ENCODE results near the gene FGD5. TPM values are rescaled to one million over a fixed set of nuclear protein-coding genes. Genes with fewer than 3 reads are reported as not detected.

Gene FGD5
- polyA plus RNA-seq, 3 donors = 0.03 TPM; not detected in 2

DNA sequence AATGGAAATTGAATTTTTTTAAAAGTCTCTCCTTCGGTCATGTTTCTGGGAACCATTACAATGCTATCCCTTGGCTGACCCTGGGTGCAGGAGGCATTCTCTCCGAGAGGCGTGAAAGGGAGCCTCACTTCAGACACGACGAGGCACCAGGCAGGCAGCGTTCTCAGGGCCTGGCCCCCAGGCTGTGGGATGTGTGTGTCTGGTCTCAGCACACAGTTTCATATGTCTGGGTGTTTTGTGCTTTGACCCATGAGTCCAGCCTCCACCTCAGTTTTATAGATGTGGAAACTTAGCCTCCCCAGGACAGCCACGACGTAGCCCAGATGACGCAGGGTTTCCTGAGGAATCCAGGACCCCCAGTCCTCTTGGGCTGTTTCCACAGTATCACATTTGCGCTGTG lies 34.0 kb downstream of the FGD5 start:
- Histone ChIP-seq H3K9ac (ENCODE audit: insufficient read depth, low read length, poor library complexity, severe bottlenecking) (no peak overlapping the region), H3K4me3 (replicated peaks in 1 of 3; ENCODE audit: low read depth in 2 of 3, low read length in 3 of 3) (no peak overlapping the region), H3K36me3 (replicated peaks in 1 of 2; ENCODE audit: control insufficient read depth in 1 of 2, insufficient read depth in 2 of 2, low read length in 2 of 2) (no peaks in the 10 kb centered on the region), H3K27ac (ENCODE audit: low read depth in 1 of 2, low read length in 2 of 2) (no peak overlapping the region), H4K20me1 (ENCODE audit: insufficient read depth, low read length) (no peaks in the 10 kb centered on the region), H3K4me1 (ENCODE audit: control insufficient read depth in 1 of 2, insufficient read depth in 2 of 2, low read length in 2 of 2) (peaks cover 3 to 5% of the 10 kb centered on the region in 2 donors), H3K9me3 (replicated peaks in 1 of 2; ENCODE audit: control insufficient read depth in 1 of 2, insufficient read depth in 1 of 2, low read length in 2 of 2) (no peaks in the 10 kb centered on the region), H3K4me2 (replicated peaks; ENCODE audit: extremely low read depth, low read length, poor library complexity, severe bottlenecking) (no peak overlapping the region), H3K79me2 (ENCODE audit: insufficient read depth, low read length) (no peaks in the 10 kb centered on the region), H3K27me3 (ENCODE audit: control insufficient read depth in 2 of 2, insufficient read depth in 2 of 2, low read length in 2 of 2) (no peaks in the 10 kb centered on the region), H2AFZ (ENCODE audit: insufficient read depth, low read depth, low read length, poor library complexity, severe bottlenecking) (no peak overlapping the region)
- Mint-ChIP-seq H3K4me1 (peaks cover 5% of the 10 kb centered on the region), H3K27ac (no peak overlapping the region), H3K27me3 (ENCODE audit: low read depth in 3 of 3) (peaks cover 0 to 13% (median 3%) of the 10 kb centered on the region in 3 donors), H3K4me3 (no peak overlapping the region), H3K9me3 (peaks cover 0 to 7% (median 3%) of the 10 kb centered on the region in 7 donors), H3K36me3 (no peaks in the 10 kb centered on the region)
- WGBS (ENCODE audit: insufficient coverage) = 90% methylated on average over 7 of the region's 10 CpGs
- intact Hi-C loops (cut with micrococcal nuclease) = no loop called here
- TF ChIP-seq, protein P1, sequence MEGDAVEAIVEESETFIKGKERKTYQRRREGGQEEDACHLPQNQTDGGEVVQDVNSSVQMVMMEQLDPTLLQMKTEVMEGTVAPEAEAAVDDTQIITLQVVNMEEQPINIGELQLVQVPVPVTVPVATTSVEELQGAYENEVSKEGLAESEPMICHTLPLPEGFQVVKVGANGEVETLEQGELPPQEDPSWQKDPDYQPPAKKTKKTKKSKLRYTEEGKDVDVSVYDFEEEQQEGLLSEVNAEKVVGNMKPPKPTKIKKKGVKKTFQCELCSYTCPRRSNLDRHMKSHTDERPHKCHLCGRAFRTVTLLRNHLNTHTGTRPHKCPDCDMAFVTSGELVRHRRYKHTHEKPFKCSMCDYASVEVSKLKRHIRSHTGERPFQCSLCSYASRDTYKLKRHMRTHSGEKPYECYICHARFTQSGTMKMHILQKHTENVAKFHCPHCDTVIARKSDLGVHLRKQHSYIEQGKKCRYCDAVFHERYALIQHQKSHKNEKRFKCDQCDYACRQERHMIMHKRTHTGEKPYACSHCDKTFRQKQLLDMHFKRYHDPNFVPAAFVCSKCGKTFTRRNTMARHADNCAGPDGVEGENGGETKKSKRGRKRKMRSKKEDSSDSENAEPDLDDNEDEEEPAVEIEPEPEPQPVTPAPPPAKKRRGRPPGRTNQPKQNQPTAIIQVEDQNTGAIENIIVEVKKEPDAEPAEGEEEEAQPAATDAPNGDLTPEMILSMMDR (IDR thresholded peaks at IDR 0.05) = no peak
- no peak for DNase-seq

DNA sequence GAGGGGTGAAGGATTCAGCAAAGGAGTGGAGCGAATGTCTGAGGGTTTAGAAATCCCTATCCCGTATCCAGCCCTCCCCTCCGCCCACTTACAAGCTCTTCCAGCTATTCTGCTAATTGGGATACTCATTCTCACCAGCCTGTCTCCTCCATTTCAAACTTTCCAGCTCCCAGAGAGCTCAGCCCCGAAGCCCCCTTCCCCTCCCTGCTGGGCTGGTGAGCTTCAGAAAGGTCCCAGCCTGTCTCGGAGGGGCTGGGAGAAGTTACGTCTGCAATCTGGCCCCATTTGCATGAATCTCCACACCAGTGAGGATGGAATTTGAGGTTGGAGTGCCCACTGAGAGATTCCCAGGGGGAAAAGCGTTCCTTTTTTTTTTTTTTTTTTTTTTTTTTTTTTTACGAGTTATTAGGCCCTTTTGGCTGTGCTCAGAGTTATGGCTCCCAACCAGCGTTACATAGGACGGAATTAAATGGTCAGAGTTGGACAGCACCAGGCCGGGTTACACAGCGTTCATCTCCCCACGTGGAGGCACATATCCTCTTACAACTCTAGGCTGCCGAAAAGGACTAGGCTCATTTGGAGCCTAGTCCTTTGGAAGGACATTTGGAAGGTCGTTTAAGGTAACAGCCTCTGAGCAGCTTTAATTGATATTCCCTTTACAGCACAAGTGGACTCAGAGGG lies 34.6 kb downstream of the FGD5 start:
- DNase-seq = no peak
- Histone ChIP-seq H2AFZ (ENCODE audit: insufficient read depth, low read depth, low read length, poor library complexity, severe bottlenecking) (no peak overlapping the region), H4K20me1 (ENCODE audit: insufficient read depth, low read length) (no peaks in the 10 kb centered on the region), H3K9me3 (replicated peaks in 1 of 2; ENCODE audit: control insufficient read depth in 1 of 2, insufficient read depth in 1 of 2, low read length in 2 of 2) (no peaks in the 10 kb centered on the region), H3K4me2 (replicated peaks; ENCODE audit: extremely low read depth, low read length, poor library complexity, severe bottlenecking) (no peak overlapping the region), H3K79me2 (ENCODE audit: insufficient read depth, low read length) (no peaks in the 10 kb centered on the region), H3K4me3 (replicated peaks in 1 of 3; ENCODE audit: low read depth in 2 of 3, low read length in 3 of 3) (no peak overlapping the region), H3K4me1 (ENCODE audit: control insufficient read depth in 1 of 2, insufficient read depth in 2 of 2, low read length in 2 of 2) (no peaks in the 10 kb centered on the region), H3K27ac (ENCODE audit: low read depth in 1 of 2, low read length in 2 of 2) (no peak overlapping the region), H3K9ac (ENCODE audit: insufficient read depth, low read length, poor library complexity, severe bottlenecking) (no peak overlapping the region), H3K27me3 (ENCODE audit: control insufficient read depth in 2 of 2, insufficient read depth in 2 of 2, low read length in 2 of 2) (no peaks in the 10 kb centered on the region), H3K36me3 (replicated peaks in 1 of 2; ENCODE audit: control insufficient read depth in 1 of 2, insufficient read depth in 2 of 2, low read length in 2 of 2) (no peaks in the 10 kb centered on the region)
- H3K36me3 Mint-ChIP-seq = no peaks in the 10 kb centered on the region
- 100% methylated on average over 1 of the region's 15 CpGs for WGBS (ENCODE audit: insufficient coverage)
- H3K27me3 Mint-ChIP-seq (ENCODE audit: low read depth in 3 of 3) = peaks cover 0 to 11% (median 3%) of the 10 kb centered on the region in 3 donors
- TF ChIP-seq, protein P1 (IDR thresholded peaks at IDR 0.05) = no peak
- no peak overlapping the region for H3K4me3 Mint-ChIP-seq
- peaks cover 0 to 7% (median 3%) of the 10 kb centered on the region in 7 donors for H3K9me3 Mint-ChIP-seq
- intact Hi-C loops (cut with micrococcal nuclease) = no loop called here
- H3K27ac Mint-ChIP-seq = no peak overlapping the region
- H3K4me1 Mint-ChIP-seq = no peaks in the 10 kb centered on the region
